Ecto neural progenitor cell (in vitro differentiated cells): Measurements from ENCODE around the gene FGA.
"Not testable (repeated sequence)": the region's sequence is repeated elsewhere in the genome, so short reads cannot be mapped to it uniquely, and the experiment has no call there.

Experiments
- DNase-seq: peaks from one replicate; pipeline ENCODE4 v3.0.0-alpha.2; 2018; ENCODE audit warnings: low spot score

Gene FGA

DNA sequence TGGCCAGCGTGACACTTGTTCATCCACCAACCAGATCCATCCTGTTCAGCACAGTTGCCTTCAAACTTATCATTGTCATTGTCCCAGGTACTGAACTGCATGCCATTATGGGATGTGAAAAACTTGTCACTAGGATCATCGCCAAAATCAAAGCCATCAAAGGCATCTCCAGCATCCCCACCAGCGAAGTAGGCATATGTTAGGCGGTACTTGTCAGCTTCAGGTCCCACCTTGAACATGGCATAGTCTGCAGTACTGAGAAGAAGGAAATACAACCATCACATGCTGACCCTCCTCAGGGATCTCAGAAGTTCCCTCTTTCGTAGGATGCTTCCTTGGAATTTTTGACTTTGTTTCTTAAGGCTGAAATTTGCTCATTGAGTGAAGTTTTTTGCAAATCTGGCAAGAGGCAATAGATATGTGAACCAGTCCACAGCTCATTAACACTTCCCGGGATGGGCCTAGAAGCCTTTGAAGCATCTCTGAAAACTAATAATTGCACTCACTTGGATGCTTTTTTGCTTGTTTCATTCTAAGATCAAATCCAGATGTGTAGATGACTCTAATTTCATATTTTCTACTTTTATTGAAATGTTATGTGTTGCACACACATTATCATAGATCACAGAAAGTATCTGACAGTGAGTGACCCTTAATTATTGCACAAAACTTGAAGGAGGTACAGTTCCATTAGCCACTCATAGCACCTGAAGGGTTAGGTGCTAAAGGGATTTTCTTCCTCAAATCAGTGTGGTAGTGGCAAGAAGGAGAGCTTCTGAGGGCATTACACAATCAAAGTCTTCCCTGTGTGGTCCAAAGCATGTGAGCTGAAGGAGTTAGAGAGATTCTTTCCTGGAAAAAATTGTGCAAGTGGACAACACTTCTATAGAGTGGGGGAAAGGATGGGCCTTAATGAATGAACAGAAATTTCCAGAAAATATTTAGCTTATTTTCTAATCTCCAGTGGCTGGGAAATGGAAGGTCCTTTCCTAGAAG, 16.5 kb upstream of the FGA start:
- DNase-seq, result no peak

DNA sequence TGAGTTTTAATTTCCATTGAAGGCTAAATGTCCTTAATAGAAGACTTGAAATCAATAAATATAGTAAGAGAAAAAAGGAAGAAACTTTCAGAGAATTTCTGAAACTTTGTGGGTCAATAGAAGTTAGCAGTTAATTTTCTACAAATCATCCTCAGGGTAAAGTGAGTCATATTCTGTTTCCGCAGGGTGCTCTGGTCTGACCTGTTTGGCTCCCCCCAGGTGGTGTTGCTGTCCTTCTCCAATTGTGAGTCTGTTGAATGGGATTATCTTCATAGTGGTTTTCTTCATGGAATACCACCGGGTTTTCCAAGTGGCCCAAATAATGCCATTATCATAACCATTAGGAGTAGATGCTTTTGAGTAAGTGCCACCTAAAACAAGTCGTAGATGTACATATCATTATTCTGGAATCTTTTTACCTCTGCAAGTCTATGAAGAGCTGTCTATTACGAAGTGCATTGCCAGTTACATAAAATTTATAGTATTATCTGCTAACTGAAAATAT, 14.2 kb upstream of the FGA start:
- no peak for DNase-seq

DNA sequence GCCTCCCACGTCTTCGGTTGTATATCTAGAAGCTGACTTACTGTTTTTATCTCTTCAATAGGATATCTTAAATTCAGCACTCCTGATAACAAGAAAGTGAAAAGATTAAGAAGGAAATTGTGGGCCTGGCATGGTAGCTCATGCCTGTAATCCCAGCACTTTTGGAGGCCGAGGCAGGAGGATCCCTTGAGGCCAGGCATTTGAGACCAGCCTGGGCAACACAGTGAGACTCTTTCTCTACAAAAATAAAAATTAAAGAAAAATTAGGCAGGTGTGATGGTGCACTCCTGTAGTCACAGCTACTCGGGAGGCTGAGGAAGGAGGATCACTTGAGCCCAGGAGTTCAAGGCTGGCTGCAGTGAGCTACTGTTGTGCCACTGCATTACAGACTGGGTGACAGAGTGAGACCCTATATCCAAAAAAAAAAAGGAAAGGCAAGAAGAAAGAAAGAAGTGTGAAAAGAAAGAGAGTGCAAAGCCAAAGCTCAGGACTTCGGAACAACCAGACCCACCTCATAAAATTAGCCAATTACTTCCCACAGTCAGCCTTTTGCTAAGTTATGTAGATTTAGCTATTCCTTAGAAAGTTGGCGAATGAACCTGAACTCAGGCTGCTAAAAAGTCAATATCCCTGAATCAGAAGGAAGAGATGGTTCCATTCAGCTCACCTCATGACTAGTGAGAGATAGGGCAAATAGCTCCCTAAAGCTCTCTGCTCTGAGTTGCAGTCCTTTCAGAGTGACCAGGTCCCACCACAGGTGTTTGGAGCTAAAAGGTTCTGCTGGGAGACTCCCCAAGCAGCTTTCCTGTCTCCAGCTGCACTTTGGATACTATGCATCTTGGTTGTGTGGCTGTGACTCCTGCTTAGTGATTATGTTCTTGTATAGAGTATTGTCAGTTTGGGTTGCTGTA, 12.7 kb upstream of the FGA start:
- no peak for DNase-seq

- no peak for DNase-seq
These were observed 12.0 kb upstream of the FGA start for GRCh38 chr4:154602404-154603020.

- no peak for DNase-seq
These were observed 7.5 kb upstream of the FGA start for GRCh38 chr4:154597798-154598774.

GRCh38 chr4:154597281-154597680, 6.7 kb upstream of the FGA start:
- not testable (repeated sequence) for DNase-seq

GRCh38 chr4:154595807-154596206, 5.3 kb upstream of the FGA start:
- DNase-seq, result no peak

DNA sequence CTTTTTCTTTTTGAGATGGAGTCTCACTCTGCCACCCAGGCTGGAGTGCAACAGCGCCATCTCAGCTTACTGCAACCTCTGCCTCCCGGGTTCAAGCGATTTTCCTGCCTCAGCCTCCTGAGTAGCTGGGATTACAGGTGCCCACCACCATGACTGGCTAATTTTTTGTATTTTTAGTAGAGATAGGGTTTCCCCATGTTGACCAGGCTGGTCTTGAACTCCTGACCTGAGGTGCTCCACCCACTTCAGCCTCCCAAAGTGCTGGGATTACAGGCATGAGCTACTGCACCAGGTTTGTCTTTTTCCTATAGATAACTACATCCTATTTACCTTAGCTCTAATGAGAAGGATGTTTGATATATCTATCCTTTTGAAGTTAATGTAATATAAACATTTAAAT, 3.8 kb upstream of the FGA start:
- DNase-seq, result not testable (repeated sequence)

DNA sequence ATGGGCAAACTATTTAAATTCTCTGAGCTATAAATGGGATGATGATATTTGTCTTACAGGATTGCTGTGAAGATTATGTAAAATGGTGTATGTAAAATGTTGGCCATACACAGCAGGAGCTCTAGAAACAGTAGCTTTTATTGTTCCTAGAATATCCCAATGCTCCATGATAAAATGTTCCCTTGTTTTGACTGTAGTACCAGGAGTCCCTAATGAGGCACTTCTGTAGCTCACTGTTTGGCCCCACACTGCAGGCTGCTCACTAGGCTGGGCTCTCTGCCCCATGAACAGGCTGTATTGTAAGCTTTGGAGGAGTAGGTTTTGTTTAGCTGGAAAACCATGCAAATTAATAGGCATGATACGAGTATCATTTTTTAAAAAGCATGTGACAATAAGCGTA, 3.3 kb upstream of the FGA start:
- no peak for DNase-seq

GRCh38 chr4:154591890-154592289, 1.3 kb upstream of the FGA start:
- no peak for DNase-seq

DNA sequence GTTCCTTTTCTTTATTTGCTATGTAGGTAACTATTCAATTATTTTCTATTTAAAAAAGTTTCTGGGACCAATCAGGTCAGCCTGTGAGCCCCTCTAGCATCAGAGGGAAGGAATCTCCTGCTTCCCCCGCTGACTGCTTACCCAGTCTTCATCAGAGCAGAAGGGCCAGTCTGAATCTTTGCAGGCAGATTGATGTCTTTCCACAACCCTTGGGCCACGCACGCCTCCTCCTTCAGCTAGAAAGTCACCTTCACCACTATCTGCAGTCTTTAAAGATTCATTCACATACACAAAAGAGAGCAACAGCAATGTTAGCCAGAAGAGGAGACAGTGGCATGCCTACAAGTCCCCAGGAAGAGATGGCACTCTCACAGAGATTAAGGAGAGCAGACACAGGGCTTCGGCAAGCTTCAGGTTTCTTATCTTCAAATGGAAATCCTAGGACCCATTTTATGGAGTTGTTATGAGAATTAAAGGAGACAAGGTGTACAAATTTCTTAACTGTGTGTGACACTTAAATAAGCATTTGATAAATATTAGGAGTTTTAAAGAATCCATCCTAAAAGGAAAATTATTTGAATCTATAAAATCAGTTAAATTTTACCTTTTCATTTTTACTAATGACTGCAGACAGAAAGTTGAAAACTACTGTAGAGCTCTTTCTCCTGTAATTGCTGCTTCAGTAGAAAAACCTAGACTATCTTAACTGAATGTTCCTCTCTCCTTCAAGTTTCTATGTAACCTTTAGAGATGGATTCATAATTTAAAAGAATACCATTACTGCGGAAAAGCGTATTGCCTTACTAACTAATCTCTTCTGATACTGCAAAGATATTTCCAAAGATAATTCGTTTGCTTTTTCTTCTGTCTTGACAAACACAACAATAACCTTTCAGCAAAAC, 995 bp downstream of the FGA start:
- no peak for DNase-seq

GRCh38 chr4:154588198-154588597, 2.3 kb downstream of the FGA start:
- DNase-seq, result no peak

DNA sequence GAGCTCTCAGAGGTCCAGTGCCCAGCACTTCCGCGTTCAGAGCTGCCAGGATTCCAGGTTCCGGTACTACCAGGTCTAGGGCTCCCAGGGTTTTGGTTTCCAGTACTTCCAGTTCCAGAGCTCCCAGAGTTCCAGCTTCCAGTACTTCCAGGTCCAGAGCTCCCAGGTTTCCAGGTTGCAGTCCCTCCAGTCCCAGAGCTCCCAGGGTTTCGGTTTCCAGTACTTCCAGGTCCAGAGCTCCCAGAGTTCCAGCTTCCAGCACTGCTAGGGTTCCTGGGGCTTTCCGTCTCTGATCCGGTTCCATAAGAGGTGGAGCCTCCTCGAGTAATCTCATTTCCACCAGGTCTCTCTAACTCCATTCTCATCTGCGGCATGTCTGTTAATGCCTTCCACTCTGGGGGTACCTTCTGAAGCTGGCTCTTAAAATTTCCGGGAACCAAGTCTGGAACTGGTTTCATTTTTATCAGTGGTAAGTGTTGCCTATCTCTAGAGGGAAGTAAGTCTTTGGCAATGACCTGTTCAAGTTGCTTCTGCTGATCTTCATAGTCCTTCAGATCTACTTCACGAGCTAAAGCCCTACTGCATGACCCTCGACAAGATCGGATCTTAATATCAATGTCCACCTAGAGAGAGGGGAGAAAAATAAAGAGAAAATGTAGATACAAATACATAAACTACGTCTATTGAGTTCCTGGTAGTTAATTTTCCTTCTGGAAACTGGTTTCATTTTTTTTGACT, 4.1 kb downstream of the FGA start:
- DNase-seq, result no peak

GRCh38 chr4:154585369-154586018, 5.0 kb downstream of the FGA start:
- no peak for DNase-seq

DNA sequence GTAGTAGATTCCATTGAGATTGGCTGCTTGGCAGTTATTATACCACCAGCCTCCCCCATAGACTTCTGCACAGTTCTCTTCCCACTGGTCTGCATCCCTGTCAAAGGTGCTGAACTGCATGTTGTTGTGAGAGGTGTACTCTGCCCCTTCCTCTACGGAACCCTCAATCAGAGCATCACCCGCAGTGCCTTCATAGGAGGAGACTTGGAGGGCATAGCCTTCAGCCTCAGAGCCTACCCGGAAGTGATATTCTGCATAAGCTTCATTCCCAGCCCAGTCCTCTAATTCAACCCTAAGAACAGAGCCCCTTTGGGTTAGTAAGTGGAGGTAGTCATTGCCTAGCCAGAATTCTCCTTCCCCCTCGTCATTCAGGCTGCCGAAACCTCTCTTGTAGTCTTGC, 6.3 kb downstream of the FGA start:
- DNase-seq, result no peak

GRCh38 chr4:154583677-154584076, 6.9 kb downstream of the FGA start:
- no peak for DNase-seq

DNA sequence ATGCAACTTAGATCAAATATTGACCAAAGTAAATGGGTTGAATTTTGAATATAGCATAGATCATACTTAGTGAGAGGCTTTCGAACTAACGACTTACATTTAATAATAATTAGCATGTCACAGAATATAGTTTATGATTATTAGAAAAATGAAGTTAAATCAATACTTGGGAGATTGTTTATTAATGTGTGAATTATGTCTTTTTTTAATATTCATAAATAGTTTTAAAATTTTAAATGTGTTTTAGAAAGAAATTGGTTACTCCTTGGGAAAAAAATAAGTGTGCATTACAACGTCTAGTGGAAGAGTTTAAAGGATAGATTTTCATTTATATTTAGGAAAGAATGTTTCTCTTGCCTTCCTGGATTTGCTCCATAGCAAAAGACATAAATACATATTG, 7.3 kb downstream of the FGA start:
- no peak for DNase-seq

- DNase-seq, result no peak
These were observed 7.8 kb downstream of the FGA start for GRCh38 chr4:154582723-154583122.

DNA sequence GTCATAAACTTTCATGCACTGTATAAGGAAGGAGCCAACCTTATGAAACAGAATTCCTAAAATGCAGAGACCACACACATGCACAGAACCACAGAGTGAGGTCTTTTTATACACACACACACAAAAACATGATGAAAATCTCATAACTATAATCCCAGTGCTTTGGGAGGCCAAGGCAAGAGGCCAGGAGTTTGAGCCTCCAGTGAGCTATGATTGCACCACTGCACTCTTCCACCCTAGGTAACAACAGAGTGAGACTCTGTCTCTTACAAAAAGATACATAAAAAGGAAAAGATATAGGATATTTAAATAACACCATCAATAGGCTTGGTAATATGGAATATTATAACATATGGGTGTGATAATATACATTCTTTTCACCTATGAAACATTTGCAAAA, 10.6 kb downstream of the FGA start:
- DNase-seq, result no peak
